HL-60 (cell line): ENCODE results near the gene SOD3.

Experiments used
- CTCF ChIP-seq: IDR thresholded peaks from one replicate; pipeline ENCODE4 v1.5.1; 2011; ENCODE audit warnings: low read length, control low read depth, inconsistent platforms; ENCODE audit not compliant: insufficient read depth
- REST ChIP-seq: IDR thresholded peaks from 2 replicates; pipeline ENCODE4 v1.6.1; 2012; ENCODE audit warnings: low read depth; ENCODE audit not compliant: insufficient replicate concordance

- TF ChIP-seq CTCF = no peak
- no peak for TF ChIP-seq REST
These were observed 45.3 kb upstream of the SOD3 start for GRCh38 chr4:24750106-24750505.
